KOPT-K1 (cell line): ENCODE data around the gene TIMM29.
"Not testable (repeated sequence)": the region's sequence is repeated elsewhere in the genome, so short reads cannot be mapped to it uniquely, and the experiment has no call there.

Experiments used
- H3K27ac ChIP-seq: fragments of 200-600 bp; sonication (generic); 2 replicates; pipeline ENCODE4 v1.5.1; 2016; ENCODE audit warnings: antibody characterized with exemption, mild to moderate bottlenecking, low read depth, low read length; ENCODE audit not compliant: poor library complexity, severe bottlenecking
- H3K36me3 ChIP-seq: fragments of 200-600 bp; sonication (generic); 2 replicates; pipeline ENCODE4 v1.5.1; 2017; ENCODE audit warnings: antibody characterized with exemption, mild to moderate bottlenecking, low read length, moderate library complexity; ENCODE audit not compliant: insufficient read depth
- H3K9me3 ChIP-seq: fragments of 200-600 bp; sonication (generic); 2 replicates; pipeline ENCODE4 v1.5.1; 2017; ENCODE audit warnings: antibody characterized with exemption, low read length, mild to moderate bottlenecking; ENCODE audit not compliant: insufficient read depth, poor library complexity, severe bottlenecking

Gene TIMM29

DNA sequence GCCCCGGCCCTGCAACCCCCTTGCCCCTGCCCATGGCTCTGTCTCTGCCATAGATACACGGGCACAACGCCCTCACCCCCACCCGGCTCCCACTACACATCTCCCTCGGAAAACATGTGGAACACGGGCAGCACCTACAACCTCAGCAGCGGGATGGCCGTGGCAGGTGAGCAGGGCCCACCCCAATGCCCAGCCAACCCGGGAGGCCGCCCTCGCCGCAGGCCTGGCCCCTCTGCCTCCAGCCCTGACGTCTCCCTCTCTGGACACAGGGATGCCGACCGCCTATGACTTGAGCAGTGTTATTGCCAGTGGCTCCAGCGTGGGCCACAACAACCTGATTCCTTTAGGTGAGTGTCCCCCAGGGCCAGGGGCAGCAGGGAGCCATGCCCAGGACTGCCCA is 7.8 kb upstream of the TIMM29 start:
- no peak overlapping the region for H3K27ac ChIP-seq
- peaks cover 71% of the 10 kb centered on the region for H3K36me3 ChIP-seq
- H3K9me3 ChIP-seq = no peaks in the 10 kb centered on the region

DNA sequence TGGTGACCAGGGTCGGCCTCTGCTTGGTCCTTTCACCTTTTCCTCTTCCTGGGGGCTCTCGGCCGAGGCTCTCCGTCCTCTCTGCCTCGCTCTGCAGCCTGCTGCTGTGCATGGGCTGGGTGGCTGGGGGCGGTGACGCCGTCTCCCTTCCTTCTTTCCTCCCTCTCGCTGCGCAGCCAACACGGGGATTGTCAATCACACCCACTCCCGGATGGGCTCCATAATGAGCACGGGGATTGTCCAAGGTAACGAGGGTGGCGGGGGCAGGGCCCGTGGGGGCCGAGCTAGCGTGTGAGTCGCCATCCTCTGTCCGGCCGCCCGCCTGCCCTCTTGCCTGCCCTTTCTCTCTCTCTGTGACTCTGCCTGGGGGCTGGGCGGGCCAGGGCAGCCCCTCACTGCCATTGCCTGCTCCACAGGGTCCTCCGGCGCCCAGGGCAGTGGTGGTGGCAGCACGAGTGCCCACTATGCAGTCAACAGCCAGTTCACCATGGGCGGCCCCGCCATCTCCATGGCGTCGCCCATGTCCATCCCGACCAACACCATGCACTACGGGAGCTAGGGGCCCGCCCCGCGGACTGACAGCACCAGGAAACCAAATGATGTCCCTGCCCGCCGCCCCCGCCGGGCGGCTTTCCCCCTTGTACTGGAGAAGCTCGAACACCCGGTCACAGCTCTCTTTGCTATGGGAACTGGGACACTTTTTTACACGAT is 7.3 kb upstream of the TIMM29 start:
- Histone ChIP-seq H3K27ac (no peak overlapping the region), H3K36me3 (peaks cover 71% of the 10 kb centered on the region)

DNA sequence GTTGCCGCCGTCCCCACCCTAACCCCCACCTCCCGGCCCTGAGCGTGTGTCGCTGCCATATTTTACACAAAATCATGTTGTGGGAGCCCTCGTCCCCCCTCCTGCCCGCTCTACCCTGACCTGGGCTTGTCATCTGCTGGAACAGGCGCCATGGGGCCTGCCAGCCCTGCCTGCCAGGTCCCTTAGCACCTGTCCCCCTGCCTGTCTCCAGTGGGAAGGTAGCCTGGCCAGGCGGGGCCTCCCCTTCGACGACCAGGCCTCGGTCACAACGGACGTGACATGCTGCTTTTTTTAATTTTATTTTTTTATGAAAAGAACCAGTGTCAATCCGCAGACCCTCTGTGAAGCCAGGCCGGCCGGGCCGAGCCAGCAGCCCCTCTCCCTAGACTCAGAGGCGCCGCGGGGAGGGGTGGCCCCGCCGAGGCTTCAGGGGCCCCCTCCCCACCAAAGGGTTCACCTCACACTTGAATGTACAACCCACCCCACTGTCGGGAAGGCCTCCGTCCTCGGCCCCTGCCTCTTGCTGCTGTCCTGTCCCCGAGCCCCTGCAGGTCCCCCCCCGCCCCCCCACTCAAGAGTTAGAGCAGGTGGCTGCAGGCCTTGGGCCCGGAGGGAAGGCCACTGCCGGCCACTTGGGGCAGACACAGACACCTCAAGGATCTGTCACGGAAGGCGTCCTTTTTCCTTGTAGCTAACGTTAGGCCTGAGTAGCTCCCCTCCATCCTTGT is 6.5 kb upstream of the TIMM29 start:
- Histone ChIP-seq H3K27ac (no peak overlapping the region), H3K9me3 (no peaks in the 10 kb centered on the region), H3K36me3 (peaks cover 71% of the 10 kb centered on the region)

More for the DNA sequence above, 7.3 kb upstream of the TIMM29 start:
- no peaks in the 10 kb centered on the region for H3K9me3 ChIP-seq

DNA sequence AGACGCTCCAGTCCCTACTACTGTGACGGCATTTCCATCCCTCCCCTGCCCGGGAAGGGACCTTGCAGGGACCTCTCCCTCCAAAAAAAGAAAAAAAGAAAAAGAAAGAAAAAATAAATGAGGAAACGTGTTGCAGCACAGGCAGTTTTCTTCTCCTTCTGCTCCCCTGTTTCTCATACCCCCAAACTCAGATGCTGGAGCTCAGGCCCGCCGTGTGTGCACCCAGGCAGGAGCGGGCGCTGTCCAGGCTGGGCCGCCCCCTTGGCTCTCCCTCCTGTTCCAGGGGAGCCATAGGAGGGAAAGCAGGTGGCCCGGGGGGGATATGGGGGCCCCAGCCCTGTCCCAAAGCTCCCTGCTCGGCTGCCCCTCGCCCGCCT is 6.0 kb upstream of the TIMM29 start:
- H3K27ac ChIP-seq = no peak overlapping the region
- peaks cover 71% of the 10 kb centered on the region for H3K36me3 ChIP-seq
- no peaks in the 10 kb centered on the region for H3K9me3 ChIP-seq

DNA sequence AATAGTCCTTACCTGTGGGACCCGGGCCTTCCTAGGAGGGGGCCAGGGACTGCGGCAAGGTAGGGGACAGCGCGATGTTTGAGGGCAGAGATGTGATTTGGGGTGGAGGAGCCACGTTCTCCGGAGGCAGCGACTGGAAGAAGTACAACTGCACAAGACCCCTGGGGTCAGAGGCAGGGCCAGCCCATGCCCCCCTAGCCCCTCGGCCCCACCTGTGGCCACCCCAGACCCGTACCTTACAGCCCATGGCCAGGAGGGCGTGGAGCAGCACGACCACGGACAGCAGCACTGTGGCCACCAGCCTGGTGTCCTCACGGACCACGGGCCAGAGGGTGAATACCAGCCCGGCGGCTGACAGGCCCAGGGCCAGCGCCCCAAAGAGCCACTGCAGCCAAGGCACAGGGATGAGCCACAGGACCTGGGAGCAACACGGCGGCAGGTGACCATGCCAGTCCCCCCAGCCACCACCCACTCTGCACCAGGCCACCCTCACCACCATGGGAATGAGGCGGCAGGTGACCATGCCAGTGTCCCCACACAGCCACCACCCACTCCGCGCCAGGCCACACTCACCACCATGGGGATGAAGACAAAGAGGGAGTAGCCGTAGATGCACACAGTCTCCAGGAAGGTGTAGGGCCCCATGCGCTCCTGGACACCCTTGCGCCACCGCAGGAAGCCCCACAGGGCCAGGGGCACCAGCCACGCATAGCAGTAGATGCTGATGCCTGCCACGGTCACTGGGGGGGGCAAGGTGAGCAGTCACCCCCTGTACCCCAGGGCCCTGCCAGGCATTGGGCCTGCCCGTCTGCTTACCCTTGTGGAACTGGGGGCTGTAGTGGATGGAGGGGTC is 5.1 kb upstream of the TIMM29 start:
- Histone ChIP-seq H3K27ac (no peak overlapping the region), H3K9me3 (no peaks in the 10 kb centered on the region), H3K36me3 (peaks cover 65% of the 10 kb centered on the region)

DNA sequence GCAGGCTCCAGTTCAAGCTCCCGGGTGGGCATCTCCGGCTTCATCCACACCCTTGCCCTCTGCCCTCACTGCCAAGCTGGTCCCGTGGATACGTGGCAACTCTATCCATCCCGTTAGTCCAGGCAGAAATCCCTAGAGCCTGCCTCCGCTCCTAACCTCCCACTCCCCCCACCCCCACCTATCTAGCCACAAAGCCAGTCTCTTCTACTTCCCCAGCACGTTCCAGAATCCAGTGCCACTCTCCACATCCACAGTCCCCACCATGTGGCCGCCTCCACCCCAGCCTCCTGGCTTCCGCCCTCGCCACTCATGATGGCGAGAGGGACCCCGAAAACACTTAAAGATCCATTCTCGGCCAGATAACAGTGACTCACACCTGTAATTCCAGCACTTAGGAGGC is 4.0 kb upstream of the TIMM29 start:
- peaks cover 54% of the 10 kb centered on the region for H3K36me3 ChIP-seq
- no peaks in the 10 kb centered on the region for H3K9me3 ChIP-seq
- no peak overlapping the region for H3K27ac ChIP-seq

DNA sequence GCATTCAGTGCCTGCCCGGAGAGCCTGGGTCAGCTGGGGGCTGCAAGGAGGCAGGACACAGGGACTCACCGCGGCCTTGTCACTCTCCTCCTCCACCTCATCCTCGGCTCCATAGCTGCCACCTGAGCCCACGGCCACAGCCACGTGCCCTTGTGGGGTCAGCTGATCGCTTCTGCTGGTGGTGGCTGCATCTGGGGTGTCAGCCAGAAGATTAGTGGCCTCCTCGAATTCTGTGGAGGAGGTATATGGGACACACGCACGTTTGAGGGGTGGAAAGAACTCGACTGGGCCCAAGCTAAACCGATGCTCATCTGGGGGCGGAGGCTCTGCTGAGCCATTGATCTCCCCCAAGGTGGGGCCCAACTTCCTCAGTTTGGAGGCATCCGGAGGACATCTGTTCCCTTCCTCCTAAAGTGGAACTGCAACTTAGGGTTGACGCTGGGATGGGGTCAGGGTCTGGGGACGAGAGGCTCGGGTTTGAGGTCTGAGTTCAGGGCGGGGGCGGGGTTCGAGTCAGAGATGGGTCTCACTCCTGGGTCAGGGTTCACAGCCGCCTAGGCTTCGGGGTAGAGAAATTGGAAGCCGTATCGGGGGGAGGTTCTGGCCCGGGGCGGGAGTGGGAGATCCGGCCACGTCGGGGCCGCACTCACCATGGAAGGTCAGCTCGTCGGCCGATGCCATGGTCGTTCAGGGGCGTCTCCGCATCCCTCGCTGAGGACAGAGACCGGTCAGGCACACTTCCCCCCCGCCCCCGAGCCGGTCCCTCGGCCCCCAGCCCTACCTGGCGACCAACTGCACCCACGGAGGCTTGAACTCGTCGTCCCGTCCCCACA is 665 bp upstream of the TIMM29 start:
- Histone ChIP-seq H3K27ac (peak overlapping the region; percentile 67), H3K36me3 (peaks cover 40% of the 10 kb centered on the region), H3K9me3 (no peaks in the 10 kb centered on the region)

DNA sequence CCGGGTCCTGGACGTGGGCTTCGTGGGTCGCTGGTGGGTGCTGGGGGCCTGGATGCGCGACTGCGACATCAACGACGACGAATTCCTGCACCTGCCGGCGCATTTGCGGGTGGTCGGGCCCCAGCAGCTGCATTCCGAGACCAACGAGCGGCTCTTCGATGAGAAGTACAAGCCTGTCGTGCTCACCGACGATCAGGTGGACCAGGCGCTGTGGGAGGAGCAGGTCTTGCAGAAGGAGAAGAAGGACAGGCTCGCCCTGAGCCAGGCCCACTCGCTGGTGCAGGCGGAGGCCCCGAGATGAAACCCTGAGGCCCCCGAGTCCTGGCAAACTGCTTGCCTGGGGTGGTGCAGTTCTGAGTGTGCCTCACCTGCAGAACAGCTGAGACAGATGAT is 787 bp downstream of the TIMM29 start:
- Histone ChIP-seq H3K27ac (peak overlapping the region; percentile 67), H3K9me3 (no peaks in the 10 kb centered on the region), H3K36me3 (peaks cover 33% of the 10 kb centered on the region)

DNA sequence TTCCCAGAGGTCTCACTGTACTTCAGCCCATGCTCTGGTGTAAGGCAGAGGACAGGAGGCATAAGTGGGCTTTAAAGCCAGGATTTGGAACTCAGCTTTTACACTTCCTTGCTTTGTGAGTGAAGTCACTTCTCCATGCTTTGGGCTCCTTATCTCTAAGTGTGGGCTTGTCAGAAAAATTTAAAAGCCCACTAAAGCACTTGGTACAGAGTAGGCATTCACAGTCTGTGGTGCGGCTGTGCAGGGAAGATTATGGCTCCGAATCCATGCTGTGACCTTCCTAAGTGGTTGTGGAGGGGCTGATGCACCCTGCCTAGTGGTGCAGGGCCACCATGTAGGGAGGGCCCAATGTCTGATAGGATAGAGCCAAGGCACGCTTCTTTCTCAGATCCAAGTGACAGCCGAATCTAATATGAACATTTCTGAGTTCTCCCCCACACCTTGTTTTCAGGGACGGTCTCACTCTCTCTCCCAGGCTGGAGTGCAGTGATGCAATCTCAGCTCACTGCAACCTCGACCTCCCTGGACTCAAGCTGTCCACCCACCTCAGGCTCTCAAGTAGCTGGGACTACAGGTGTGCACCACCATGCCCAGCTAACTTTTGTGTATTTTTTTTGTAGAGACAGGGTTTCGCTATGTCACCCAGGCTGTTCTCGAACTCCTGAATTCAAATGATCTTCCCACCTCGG is 6.9 kb downstream of the TIMM29 start:
- no peaks in the 10 kb centered on the region for H3K9me3 ChIP-seq
- H3K27ac ChIP-seq = no peak overlapping the region
- H3K36me3 ChIP-seq = peaks cover 19% of the 10 kb centered on the region

DNA sequence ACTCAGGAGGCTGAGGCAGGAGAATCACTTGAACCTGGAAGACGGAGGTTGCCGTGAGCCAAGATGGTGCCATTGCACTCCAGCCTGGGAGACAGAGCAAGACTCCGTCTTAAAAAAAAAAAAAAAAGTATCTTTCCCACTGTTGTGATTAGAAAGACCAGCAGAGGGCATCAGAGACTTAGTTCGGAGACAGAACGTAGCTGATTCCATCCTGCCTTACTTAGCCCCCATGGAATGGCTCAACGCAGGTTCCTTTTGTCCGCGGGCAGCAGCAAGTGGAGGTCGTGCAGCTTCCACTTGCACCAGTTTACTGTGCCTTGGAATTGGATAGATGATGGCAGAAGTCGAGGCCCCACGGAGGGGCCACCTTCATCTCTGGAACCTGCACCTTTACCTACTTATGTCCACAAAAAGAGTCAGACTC is 8.1 kb downstream of the TIMM29 start:
- H3K27ac ChIP-seq = no peak overlapping the region
- peaks cover 14% of the 10 kb centered on the region for H3K36me3 ChIP-seq

DNA sequence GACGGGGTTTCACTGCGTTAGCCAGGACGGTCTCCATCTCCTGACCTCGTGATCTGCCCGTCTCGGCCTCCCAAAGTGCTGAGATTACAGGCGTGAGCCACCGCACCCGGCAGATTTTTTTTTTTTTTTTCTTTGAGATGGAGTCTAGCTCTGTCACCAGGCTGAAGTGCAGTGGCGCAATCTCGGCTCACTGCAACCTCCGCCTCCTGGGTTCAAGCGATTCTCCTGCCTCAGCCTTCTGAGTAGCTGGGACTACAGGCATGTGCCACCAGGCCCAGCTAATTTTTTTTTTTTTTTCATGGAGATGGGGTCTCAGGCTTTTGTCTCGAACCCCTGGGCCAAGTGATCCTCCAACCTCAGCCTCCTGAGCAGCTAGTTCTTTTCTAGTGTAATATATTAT is 13.0 kb downstream of the TIMM29 start:
- not testable (repeated sequence) for H3K9me3 ChIP-seq, H3K36me3 ChIP-seq, H3K27ac ChIP-seq

More for the DNA sequence above, 8.1 kb downstream of the TIMM29 start:
- no peaks in the 10 kb centered on the region for H3K9me3 ChIP-seq

DNA sequence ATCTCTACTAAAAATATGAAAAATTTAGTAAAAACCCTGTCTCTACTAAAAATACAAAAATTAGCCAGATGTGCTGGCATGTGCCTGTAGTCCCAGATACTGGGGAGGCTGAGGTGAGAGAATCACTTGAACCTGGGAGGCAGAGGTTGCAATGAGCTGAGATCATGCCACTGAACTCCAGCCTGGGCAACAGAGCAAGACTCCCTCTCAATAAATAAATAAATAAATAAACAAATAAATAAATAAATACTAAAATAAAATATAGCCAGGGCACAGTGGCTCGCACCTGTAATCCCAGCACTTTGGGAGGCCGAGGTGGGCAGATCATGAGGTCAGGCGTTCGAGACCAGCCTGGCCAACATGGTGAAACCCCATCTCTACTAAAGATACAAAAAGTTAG is 14.8 kb downstream of the TIMM29 start:
- not testable (repeated sequence) for H3K36me3 ChIP-seq, H3K9me3 ChIP-seq, H3K27ac ChIP-seq

DNA sequence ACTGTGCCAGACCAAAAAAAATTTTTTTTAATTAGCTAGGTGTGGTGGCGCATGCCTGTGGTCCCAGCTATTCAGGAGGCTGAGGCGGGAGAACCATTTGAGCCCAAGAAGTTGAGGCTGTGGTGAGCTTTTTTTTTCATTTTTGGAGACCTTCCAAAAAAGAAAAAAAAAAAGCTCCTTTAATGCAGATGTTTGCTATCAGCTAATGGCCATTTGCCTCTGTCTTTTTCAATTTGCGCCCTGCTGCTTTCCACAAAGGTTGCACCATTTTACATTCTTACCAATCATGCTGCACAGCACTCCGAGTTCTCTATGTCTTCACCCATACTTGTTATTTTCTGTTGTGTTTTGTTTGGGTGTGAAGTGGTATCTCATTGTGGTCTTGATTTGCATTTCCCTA is 16.7 kb downstream of the TIMM29 start:
- no peak overlapping the region for H3K27ac ChIP-seq
- no peaks in the 10 kb centered on the region for H3K9me3 ChIP-seq
- H3K36me3 ChIP-seq = no peaks in the 10 kb centered on the region

DNA sequence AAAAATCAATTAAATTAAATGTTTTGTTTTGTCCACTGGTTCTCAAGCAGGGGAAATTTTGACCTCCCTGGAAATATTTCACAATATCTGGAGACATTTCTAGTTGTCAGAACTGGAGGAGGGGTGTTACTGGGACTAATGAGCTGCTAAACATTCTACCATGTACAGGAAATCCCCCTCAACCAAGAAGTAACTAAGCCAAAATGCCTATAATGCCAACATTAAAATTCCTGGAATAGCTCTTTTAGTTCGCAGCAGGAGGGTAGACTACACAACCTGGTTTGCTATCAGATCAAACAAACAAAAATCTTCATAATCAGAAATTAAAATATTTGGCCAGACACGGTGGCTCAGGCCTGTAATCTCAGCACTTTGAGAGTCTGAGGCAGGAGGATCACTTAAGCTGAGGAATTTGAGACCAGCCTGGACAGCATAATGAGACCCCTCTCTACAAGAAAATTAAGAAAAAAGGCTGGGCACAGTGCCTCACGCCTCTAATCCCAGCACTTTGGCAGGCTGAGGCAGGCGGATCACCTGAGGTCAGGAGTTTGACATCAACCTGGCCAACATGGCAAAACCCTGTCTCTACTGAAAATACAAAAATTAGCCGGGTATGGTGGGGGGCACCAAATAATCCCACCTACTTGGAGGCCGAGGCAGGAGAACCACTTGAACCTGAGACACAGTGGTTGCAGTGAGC is 18.5 kb downstream of the TIMM29 start:
- Histone ChIP-seq H3K36me3 (no peaks in the 10 kb centered on the region), H3K9me3 (no peaks in the 10 kb centered on the region), H3K27ac (no peak overlapping the region)
